Endothelial cell of umbilical vein (primary cell): ENCODE results near the gene KCNH5.
"Not testable (repeated sequence)": the region's sequence is repeated elsewhere in the genome, so short reads cannot be mapped to it uniquely, and the experiment has no call there.

Source experiments
- MYC ChIP-seq: IDR thresholded peaks from one replicate; pipeline ENCODE4 v1.6.1; 2011; ENCODE audit warnings: mild to moderate bottlenecking, low read depth, low read length
- POLR2A ChIP-seq: IDR thresholded peaks from 2 replicates; pipeline ENCODE4 v1.6.1; 2012; ENCODE audit warnings: low read depth, mild to moderate bottlenecking, control low read depth, low read length
- POLR2AphosphoS5 ChIP-seq: IDR thresholded peaks from 2 replicates; pipeline ENCODE4 v1.6.1; 2012; ENCODE audit warnings: low read depth, mild to moderate bottlenecking, control low read depth, low read length, moderate library complexity; ENCODE audit not compliant: insufficient read depth
- TF ChIP-seq, protein P1 (sequence below), 2 donors: IDR thresholded peaks; 1 replicate in 1 of 2; 2 replicates in 1 of 2; pipeline ENCODE4 v1.5.1; 2011; ENCODE audit warnings: low read length in 2 of 2, mild to moderate bottlenecking in 2 of 2, moderate library complexity in 2 of 2, control low read depth in 1 of 2, inconsistent platforms in 1 of 2, low read depth in 1 of 2; ENCODE audit not compliant: insufficient read depth in 1 of 2; ENCODE audit errors: extremely low read depth in 1 of 2

DNA sequence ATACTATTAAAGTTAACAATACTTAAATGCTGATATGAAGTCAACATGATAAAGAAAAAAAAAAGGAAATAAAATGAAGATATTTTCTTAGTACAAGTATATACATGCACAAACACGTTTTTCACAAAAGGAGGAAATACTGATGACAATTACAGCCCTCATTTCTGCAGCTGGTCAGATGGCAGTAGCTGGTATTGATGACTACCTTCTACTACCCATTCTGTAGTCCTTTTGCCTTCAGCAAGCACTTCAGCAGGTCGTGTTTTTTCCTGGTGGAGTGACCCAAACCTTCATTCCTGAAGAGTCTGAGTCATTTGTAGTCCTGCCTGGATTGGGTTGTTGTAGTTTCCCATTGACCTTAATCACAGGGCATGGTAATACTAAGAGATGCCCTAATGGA lies 187.2 kb downstream of the KCNH5 start:
- TF ChIP-seq, protein P1, sequence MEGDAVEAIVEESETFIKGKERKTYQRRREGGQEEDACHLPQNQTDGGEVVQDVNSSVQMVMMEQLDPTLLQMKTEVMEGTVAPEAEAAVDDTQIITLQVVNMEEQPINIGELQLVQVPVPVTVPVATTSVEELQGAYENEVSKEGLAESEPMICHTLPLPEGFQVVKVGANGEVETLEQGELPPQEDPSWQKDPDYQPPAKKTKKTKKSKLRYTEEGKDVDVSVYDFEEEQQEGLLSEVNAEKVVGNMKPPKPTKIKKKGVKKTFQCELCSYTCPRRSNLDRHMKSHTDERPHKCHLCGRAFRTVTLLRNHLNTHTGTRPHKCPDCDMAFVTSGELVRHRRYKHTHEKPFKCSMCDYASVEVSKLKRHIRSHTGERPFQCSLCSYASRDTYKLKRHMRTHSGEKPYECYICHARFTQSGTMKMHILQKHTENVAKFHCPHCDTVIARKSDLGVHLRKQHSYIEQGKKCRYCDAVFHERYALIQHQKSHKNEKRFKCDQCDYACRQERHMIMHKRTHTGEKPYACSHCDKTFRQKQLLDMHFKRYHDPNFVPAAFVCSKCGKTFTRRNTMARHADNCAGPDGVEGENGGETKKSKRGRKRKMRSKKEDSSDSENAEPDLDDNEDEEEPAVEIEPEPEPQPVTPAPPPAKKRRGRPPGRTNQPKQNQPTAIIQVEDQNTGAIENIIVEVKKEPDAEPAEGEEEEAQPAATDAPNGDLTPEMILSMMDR (IDR thresholded peaks at IDR 0.05; ENCODE audit: extremely low read depth in 1 of 2, insufficient read depth in 1 of 2, low read depth in 1 of 2, low read length in 2 of 2) = not testable (repeated sequence)
- TF ChIP-seq POLR2AphosphoS5, POLR2A, MYC: not testable (repeated sequence)
